ENCODE data around the gene COPS8.

- TF ChIP-seq POLR2A (IDR thresholded peaks at IDR 0.05), result no peak
- TF ChIP-seq POLR2AphosphoS5 (IDR thresholded peaks at IDR 0.05), result no peak
- TF ChIP-seq EP300 (IDR thresholded peaks at IDR 0.05), result no peak
- TF ChIP-seq CTCF (IDR thresholded peaks at IDR 0.05), result no peak
These were observed 19.3 kb upstream of the COPS8 start for GRCh38 chr2:237066396-237066795.
